ENCODE data around the gene ABHD14A. TPM values are rescaled to one million over a fixed set of nuclear protein-coding genes. Genes with fewer than 3 reads are reported as not detected.

The ABHD14A gene
- total RNA-seq, 2 donors from 2014 or later = 8.7 to 13.1 TPM

DNA sequence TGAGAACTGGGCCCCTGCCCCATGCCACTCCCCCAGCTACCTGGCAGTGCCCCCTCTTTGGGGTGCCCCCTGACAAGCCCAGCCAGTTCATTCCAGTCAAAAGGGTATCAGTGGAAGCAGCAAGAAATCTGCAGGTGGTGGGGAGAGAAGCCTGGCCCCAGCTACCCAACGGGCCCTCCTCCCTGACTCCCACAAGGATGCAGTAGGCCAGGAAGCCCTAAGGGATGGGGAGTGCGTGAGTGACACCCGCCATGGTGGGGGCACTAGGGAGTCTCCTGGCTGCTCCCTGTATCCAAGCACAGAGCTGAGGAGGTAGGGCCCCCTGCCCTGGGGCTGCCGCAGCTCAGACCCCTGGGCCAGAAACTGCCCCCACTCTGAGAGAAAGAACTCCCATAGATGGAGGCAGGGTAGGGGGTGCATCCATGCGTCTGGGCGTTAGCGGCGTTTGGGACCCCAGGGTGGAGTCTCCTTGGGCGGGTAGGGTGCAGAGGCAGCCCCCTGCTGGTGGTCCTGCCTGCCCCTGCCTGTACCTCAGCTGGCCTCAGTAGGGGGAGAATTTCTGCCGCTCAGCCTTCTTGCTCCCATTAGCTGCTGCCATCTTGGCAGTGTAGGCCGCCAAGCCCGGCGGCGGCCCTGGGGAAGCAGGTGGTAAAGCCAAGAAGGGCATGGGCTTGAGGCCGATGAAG, 17.2 kb upstream of the ABHD14A start:
- DNase-seq (ENCODE audit: low spot score) = no peak
- Mint-ChIP-seq H3K27me3 (peaks cover 22% of the 10 kb centered on the region in 2 donors), H3K27ac (no peak overlapping the region), H3K4me3 (no peak overlapping the region), H3K4me1 (ENCODE audit: low read depth in 2 of 2) (peaks cover 0 to 4% of the 10 kb centered on the region in 2 donors), H3K36me3 (no peaks in the 10 kb centered on the region), H3K9me3 (no peaks in the 10 kb centered on the region)
- ATAC-seq = no peak

- H3K9me3 Mint-ChIP-seq = no peaks in the 10 kb centered on the region
- DNase-seq (ENCODE audit: low spot score) (no peak), ATAC-seq (no peak)
- H3K27ac Mint-ChIP-seq = no peak overlapping the region
- H3K27me3 Mint-ChIP-seq = peaks cover 12 to 13% of the 10 kb centered on the region in 2 donors
- H3K4me1 Mint-ChIP-seq (ENCODE audit: low read depth in 2 of 2) = peaks cover 0 to 4% of the 10 kb centered on the region in 2 donors
- no peaks in the 10 kb centered on the region for H3K36me3 Mint-ChIP-seq
- no peak overlapping the region for H3K4me3 Mint-ChIP-seq
These were observed 16.0 kb upstream of the ABHD14A start for GRCh38 chr3:51958603-51959521.

GRCh38 chr3:51959651-51960050, 15.2 kb upstream of the ABHD14A start:
- ATAC-seq = no peak
- no peak overlapping the region for H3K27ac Mint-ChIP-seq
- no peaks in the 10 kb centered on the region for H3K36me3 Mint-ChIP-seq
- no peak overlapping the region for H3K4me3 Mint-ChIP-seq
- H3K9me3 Mint-ChIP-seq = no peaks in the 10 kb centered on the region
- no peak for DNase-seq (ENCODE audit: low spot score)
- peaks cover 0 to 6% of the 10 kb centered on the region in 2 donors for H3K4me1 Mint-ChIP-seq (ENCODE audit: low read depth in 2 of 2)
- peaks cover 4 to 9% of the 10 kb centered on the region in 2 donors for H3K27me3 Mint-ChIP-seq

- Mint-ChIP-seq H3K9me3 (no peaks in the 10 kb centered on the region), H3K36me3 (no peaks in the 10 kb centered on the region), H3K27me3 (peaks cover 0 to 11% of the 10 kb centered on the region in 2 donors), H3K4me1 (ENCODE audit: low read depth in 2 of 2) (peaks cover 6 to 7% of the 10 kb centered on the region in 2 donors), H3K4me3 (no peak overlapping the region), H3K27ac (no peak overlapping the region)
- no peak for DNase-seq (ENCODE audit: low spot score)
- no peak for ATAC-seq
These were observed 14.5 kb upstream of the ABHD14A start for GRCh38 chr3:51960386-51960785.

GRCh38 chr3:51961011-51961410, 13.9 kb upstream of the ABHD14A start:
- Mint-ChIP-seq H3K36me3 (no peaks in the 10 kb centered on the region), H3K4me3 (no peak overlapping the region), H3K9me3 (no peaks in the 10 kb centered on the region), H3K27me3 (peaks cover 0 to 12% of the 10 kb centered on the region in 2 donors), H3K4me1 (ENCODE audit: low read depth in 2 of 2) (peaks cover 7 to 11% of the 10 kb centered on the region in 2 donors), H3K27ac (no peak overlapping the region)
- no peak for ATAC-seq
- no peak for DNase-seq (ENCODE audit: low spot score)

GRCh38 chr3:51961602-51962569, 13.0 kb upstream of the ABHD14A start:
- no peak overlapping the region for H3K27ac Mint-ChIP-seq
- DNase-seq (ENCODE audit: low spot score) = no peak
- no peaks in the 10 kb centered on the region for H3K9me3 Mint-ChIP-seq
- no peak for ATAC-seq
- no peaks in the 10 kb centered on the region for H3K36me3 Mint-ChIP-seq
- H3K4me3 Mint-ChIP-seq = no peak overlapping the region
- H3K4me1 Mint-ChIP-seq (ENCODE audit: low read depth in 2 of 2) = peaks cover 5 to 11% of the 10 kb centered on the region in 2 donors
- peaks cover 0 to 12% of the 10 kb centered on the region in 2 donors for H3K27me3 Mint-ChIP-seq

- no peak overlapping the region for H3K4me3 Mint-ChIP-seq
- DNase-seq (ENCODE audit: low spot score) (no peak), ATAC-seq (no peak)
- peaks cover 8 to 11% of the 10 kb centered on the region in 2 donors for H3K4me1 Mint-ChIP-seq (ENCODE audit: low read depth in 2 of 2)
- no peaks in the 10 kb centered on the region for H3K36me3 Mint-ChIP-seq
- no peak overlapping the region for H3K27ac Mint-ChIP-seq
- peaks cover 0 to 12% of the 10 kb centered on the region in 2 donors for H3K27me3 Mint-ChIP-seq
- no peaks in the 10 kb centered on the region for H3K9me3 Mint-ChIP-seq
These were observed 11.9 kb upstream of the ABHD14A start for GRCh38 chr3:51962854-51963530.

GRCh38 chr3:51963951-51964451, 10.9 kb upstream of the ABHD14A start:
- H3K27me3 Mint-ChIP-seq = peaks cover 0 to 8% of the 10 kb centered on the region in 2 donors
- ATAC-seq = no peak

DNA sequence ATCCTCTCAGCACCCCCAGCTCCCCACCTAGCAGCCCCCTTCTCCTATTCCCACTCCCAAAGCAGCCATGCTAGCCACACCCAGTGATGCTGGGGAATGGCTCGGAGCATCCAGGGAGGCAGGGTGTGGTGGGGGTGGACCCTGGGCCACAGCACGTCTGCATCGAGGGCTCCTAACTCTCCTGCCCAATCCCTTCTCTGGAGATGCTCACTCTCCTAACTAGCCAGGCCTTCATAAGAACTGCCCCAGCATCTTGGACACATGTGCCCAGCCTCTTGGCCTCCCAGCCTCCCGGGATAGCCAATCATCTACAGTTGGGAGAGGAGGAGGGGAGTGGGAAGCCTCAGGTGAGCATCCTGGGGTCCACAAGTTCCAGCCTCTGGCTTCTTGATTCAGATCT, 10.3 kb upstream of the ABHD14A start:
- no peak overlapping the region for H3K4me3 Mint-ChIP-seq
- H3K36me3 Mint-ChIP-seq = no peaks in the 10 kb centered on the region
- H3K4me1 Mint-ChIP-seq (ENCODE audit: low read depth in 2 of 2) = peaks cover 8 to 11% of the 10 kb centered on the region in 2 donors
- no peak overlapping the region for H3K27ac Mint-ChIP-seq
- ATAC-seq (no peak), DNase-seq (ENCODE audit: low spot score) (no peak)
- H3K9me3 Mint-ChIP-seq = no peaks in the 10 kb centered on the region
- peaks cover 0 to 8% of the 10 kb centered on the region in 2 donors for H3K27me3 Mint-ChIP-seq

More at GRCh38 chr3:51963951-51964451, 10.9 kb upstream of the ABHD14A start:
- no peak for DNase-seq (ENCODE audit: low spot score)
- Mint-ChIP-seq H3K9me3 (no peaks in the 10 kb centered on the region), H3K36me3 (no peaks in the 10 kb centered on the region), H3K4me3 (no peak overlapping the region), H3K4me1 (ENCODE audit: low read depth in 2 of 2) (peaks cover 8 to 11% of the 10 kb centered on the region in 2 donors), H3K27ac (no peak overlapping the region)

- DNase-seq (ENCODE audit: low spot score) = no peak
- peaks cover 8 to 11% of the 10 kb centered on the region in 2 donors for H3K4me1 Mint-ChIP-seq (ENCODE audit: low read depth in 2 of 2)
- H3K9me3 Mint-ChIP-seq = no peaks in the 10 kb centered on the region
- no peaks in the 10 kb centered on the region for H3K36me3 Mint-ChIP-seq
- ATAC-seq = no peak
- H3K27ac Mint-ChIP-seq = peak overlapping the region in 1 of 2 donors; percentile 50
- H3K4me3 Mint-ChIP-seq = peak overlapping the region; percentile 79
- peaks cover 0 to 8% of the 10 kb centered on the region in 2 donors for H3K27me3 Mint-ChIP-seq
These were observed 8.8 kb upstream of the ABHD14A start for GRCh38 chr3:51966016-51966415.

- Mint-ChIP-seq H3K4me3 (peak overlapping the region; percentile 79), H3K27me3 (peaks cover 0 to 8% of the 10 kb centered on the region in 2 donors), H3K4me1 (ENCODE audit: low read depth in 2 of 2) (peaks cover 8 to 11% of the 10 kb centered on the region in 2 donors), H3K27ac (peak overlapping the region; percentile 47 to 50), H3K9me3 (no peaks in the 10 kb centered on the region), H3K36me3 (no peaks in the 10 kb centered on the region)
- DNase-seq (ENCODE audit: low spot score) (no peak), ATAC-seq (no peak)
These were observed 8.4 kb upstream of the ABHD14A start for GRCh38 chr3:51966486-51966885.

DNA sequence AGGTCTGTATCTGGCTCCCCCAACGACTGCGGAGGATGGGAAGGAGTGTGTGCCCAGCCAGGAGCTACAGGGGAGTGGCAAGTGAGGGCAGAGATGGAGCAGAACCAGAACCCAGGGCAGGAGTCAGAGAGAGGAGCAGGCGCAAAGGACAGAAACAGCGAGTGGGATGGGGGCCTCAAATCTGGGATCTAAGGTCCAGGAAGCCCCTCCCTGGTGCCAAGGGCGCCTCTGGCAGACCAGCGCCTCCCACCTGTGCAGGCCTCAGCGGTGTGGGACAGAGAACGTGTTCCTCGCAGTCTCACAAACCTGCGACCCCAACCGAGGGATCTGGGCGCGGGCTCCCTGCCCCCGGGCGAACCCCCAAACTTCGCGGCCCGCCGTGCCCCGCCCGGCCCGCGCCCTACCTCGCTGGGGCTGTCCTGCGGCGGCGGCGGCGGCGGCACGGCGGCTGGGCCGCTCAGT, 7.9 kb upstream of the ABHD14A start:
- peak overlapping the region; percentile 79 for H3K4me3 Mint-ChIP-seq
- no peaks in the 10 kb centered on the region for H3K9me3 Mint-ChIP-seq
- H3K36me3 Mint-ChIP-seq = no peaks in the 10 kb centered on the region
- peaks cover 0 to 8% of the 10 kb centered on the region in 2 donors for H3K27me3 Mint-ChIP-seq
- H3K4me1 Mint-ChIP-seq (ENCODE audit: low read depth in 2 of 2) = peaks cover 8 to 11% of the 10 kb centered on the region in 2 donors
- DNase-seq (ENCODE audit: low spot score) (no peak), ATAC-seq (peak in 1 of 2 donors; percentile 75)
- H3K27ac Mint-ChIP-seq = peak overlapping the region; percentile 47 to 50
